Panc1 (cell line): Measurements from ENCODE around the gene LSM2.
"Not testable (repeated sequence)": the region's sequence is repeated elsewhere in the genome, so short reads cannot be mapped to it uniquely, and the experiment has no call there.

Source experiments
- POLR2AphosphoS5 ChIP-seq: IDR thresholded peaks from 2 replicates; pipeline ENCODE4 v1.6.1; 2012; ENCODE audit warnings: mild to moderate bottlenecking, low read depth, low read length, moderate library complexity
- TF ChIP-seq, protein P1 (sequence below), 2 experiments: IDR thresholded peaks; 2 replicates each; pipeline ENCODE4 v1.6.1; 2011 to 2012; ENCODE audit warnings: low read depth in 2 of 2, control low read depth in 1 of 2, low read length in 1 of 2, mild to moderate bottlenecking in 1 of 2, moderate library complexity in 1 of 2; ENCODE audit not compliant: insufficient read depth in 1 of 2

DNA sequence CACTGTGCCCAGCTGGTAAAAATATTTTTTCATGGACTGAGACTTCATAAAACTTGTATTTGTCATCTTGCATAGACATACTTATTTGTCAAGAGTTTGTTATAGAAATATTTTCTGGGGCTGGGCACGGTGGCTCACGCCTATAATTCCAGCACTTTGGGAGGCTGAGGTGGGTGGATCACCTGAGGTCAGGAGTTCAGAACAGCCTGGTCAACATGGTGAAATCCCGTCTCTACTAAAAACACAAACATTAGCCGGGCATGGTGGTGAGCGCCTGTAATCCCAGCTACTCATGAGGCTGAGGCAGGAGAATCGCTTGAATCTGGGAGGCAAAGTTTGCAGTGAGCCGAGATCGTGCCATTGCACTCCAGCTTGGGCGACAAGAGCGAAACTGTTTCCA is 1.8 kb upstream of the LSM2 start:
- not testable (repeated sequence) for TF ChIP-seq POLR2AphosphoS5
- TF ChIP-seq, protein P1, sequence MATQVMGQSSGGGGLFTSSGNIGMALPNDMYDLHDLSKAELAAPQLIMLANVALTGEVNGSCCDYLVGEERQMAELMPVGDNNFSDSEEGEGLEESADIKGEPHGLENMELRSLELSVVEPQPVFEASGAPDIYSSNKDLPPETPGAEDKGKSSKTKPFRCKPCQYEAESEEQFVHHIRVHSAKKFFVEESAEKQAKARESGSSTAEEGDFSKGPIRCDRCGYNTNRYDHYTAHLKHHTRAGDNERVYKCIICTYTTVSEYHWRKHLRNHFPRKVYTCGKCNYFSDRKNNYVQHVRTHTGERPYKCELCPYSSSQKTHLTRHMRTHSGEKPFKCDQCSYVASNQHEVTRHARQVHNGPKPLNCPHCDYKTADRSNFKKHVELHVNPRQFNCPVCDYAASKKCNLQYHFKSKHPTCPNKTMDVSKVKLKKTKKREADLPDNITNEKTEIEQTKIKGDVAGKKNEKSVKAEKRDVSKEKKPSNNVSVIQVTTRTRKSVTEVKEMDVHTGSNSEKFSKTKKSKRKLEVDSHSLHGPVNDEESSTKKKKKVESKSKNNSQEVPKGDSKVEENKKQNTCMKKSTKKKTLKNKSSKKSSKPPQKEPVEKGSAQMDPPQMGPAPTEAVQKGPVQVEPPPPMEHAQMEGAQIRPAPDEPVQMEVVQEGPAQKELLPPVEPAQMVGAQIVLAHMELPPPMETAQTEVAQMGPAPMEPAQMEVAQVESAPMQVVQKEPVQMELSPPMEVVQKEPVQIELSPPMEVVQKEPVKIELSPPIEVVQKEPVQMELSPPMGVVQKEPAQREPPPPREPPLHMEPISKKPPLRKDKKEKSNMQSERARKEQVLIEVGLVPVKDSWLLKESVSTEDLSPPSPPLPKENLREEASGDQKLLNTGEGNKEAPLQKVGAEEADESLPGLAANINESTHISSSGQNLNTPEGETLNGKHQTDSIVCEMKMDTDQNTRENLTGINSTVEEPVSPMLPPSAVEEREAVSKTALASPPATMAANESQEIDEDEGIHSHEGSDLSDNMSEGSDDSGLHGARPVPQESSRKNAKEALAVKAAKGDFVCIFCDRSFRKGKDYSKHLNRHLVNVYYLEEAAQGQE (IDR thresholded peaks at IDR 0.05; ENCODE audit: insufficient read depth in 1 of 2, low read depth in 2 of 2, low read length in 1 of 2): not testable (repeated sequence)
